Bronchial epithelial cell (primary cell): ENCODE measurements around the gene PARD6G. TPM values are rescaled to one million over a fixed set of nuclear protein-coding genes. Genes with fewer than 3 reads are reported as not detected.

Experiments
- DNase-seq: peaks from one replicate; pipeline ENCODE4 v3.0.0-alpha.2; 2010; ENCODE audit warnings: low read depth
- FAIRE-seq: peaks from 2 replicates; lab custom pipeline; 2011; peaks lifted over from hg19 to GRCh38; lab: Jason Lieb, UNC
- H3K27me3 ChIP-seq: 2 replicates; pipeline ENCODE4 v1.5.1; 2011; ENCODE audit warnings: low read length; ENCODE audit not compliant: control insufficient read depth, insufficient read depth
- H3K36me3 ChIP-seq: 2 replicates; pipeline ENCODE4 v1.5.1; 2011; ENCODE audit warnings: low read length; ENCODE audit not compliant: control insufficient read depth, insufficient read depth
- H3K4me3 ChIP-seq: 2 replicates; pipeline ENCODE4 v1.5.1; 2011; ENCODE audit warnings: mild to moderate bottlenecking, low read depth, low read length, control low read depth
- total RNA-seq: library from RNA; depleted of rRNA; stranded (reverse); fragments of >200 nt; gene quantifications from 2 replicates; pipeline ENCODE4 v1.2.1, GENCODE V29; 2014
- TF ChIP-seq, protein P1 (sequence below): IDR thresholded peaks from 2 replicates; pipeline ENCODE4 v1.5.1; 2011; ENCODE audit warnings: mild to moderate bottlenecking, moderate library complexity, low read length, control low read depth, inconsistent platforms; ENCODE audit not compliant: insufficient read depth, severe bottlenecking

PARD6G gene
- total RNA-seq, 1 donor from 2014 or later, result 13.2 TPM

DNA sequence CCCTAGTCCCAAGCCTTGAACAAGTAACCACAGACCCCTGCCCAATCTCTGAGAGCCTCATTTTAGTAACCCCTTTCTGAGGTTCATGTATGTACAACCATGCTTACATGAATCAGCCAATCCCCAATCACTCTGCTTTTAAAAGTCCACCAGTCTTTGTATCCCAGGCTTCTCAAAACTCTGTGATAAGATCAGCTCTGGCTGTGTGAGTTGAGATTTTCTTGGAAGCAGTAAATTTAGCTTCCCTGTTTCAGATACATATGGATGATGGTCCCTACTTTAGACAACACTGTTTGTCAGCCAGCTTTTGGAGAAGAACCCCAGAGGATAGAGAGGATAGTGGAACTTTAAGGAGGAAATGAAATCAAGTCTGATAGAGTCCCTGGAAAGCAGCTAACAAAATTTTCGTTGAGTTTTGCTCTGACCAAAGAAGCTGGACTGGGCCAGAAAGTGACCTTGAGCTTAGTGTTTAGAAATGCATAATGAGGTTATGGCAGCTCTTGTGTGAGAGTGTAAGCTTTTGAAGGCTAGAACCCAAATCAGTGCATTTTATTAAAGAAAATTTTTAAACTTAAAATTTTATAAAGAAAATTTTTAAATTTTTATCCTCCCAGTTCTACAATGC lies 134.6 kb downstream of the PARD6G start:
- Histone ChIP-seq H3K4me3 (no peak overlapping the region), H3K27me3 (no peaks in the 10 kb centered on the region), H3K36me3 (peaks cover 2% of the 10 kb centered on the region)
- TF ChIP-seq, protein P1, sequence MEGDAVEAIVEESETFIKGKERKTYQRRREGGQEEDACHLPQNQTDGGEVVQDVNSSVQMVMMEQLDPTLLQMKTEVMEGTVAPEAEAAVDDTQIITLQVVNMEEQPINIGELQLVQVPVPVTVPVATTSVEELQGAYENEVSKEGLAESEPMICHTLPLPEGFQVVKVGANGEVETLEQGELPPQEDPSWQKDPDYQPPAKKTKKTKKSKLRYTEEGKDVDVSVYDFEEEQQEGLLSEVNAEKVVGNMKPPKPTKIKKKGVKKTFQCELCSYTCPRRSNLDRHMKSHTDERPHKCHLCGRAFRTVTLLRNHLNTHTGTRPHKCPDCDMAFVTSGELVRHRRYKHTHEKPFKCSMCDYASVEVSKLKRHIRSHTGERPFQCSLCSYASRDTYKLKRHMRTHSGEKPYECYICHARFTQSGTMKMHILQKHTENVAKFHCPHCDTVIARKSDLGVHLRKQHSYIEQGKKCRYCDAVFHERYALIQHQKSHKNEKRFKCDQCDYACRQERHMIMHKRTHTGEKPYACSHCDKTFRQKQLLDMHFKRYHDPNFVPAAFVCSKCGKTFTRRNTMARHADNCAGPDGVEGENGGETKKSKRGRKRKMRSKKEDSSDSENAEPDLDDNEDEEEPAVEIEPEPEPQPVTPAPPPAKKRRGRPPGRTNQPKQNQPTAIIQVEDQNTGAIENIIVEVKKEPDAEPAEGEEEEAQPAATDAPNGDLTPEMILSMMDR, result no peak
- FAIRE-seq (no peak), DNase-seq (no peak)

DNA sequence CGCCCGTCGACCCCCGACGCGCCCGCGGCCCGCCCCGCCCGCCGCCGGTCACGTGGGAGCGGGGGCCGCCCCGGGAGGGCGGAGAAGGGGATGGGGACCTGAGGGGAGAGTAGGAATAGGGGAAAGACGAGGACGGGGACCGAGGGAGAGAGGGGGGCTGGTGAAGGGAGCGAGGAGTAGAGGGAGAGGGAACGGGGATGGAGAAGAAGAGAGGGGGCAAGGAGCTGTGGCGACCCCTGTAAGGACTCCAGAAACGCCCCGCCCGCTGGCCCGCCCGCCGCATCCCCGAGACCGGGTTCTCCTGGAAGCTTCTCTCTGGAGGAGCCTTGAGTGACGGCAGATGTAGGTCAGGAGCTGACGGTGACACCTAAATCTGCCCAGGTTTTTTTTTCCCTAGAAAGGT lies 137.6 kb downstream of the PARD6G start:
- FAIRE-seq, result no peak
- DNase-seq, result peak; percentile 25
- no peaks in the 10 kb centered on the region for H3K27me3 ChIP-seq
- TF ChIP-seq, protein P1, result no peak
- H3K36me3 ChIP-seq, result no peaks in the 10 kb centered on the region
- H3K4me3 ChIP-seq, result peak overlapping the region; percentile 69

DNA sequence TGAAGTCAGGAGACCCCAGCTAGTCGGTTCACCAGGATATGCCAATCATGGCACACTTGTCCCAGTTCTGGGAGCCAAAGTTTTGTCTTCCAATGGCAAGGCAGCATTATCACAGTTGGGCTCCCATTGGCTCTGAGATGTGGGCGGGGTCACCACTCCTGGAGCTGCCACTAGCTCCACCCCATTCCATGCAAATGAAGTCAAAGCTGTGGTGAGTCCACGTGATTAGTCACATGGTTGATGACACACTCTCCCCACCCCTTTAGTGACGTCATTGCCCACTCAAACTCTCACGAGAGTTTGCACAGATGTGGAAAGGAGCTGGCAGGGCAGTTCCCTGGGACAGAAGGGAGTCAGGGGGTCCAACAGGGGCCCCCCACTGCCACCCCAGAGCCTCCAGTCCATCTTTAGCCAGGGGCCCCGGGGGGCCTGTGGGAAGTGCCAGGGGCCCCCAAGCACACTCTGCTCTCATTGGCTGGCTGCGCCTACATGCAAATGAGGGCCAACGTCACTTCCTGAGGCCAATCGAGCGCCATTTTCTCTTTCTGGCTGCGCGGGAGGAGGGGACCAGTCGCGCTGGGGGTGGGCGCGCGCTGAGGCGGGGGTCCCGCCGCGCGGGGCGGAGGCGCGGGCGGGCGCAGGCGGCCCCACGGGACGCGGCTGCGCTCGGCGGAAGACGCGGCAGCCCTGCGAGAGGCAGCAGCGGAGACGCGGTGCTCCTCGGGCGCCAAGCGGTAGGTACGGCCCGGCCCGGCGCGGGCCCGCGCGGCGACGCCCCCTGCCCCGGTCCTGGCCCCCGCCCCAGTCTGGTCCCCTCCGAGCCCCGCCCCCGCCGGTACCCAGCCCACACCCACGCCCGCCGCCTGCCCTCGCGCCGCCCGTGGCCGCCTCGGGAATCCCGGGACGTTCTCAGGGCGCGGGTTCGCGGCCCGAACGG lies 138.3 kb downstream of the PARD6G start, which contains the start of gene ADNP2:
Gene ADNP2 (plus strand): TSS at position 524 of the 937 bp plus-strand sequence. CDS start 8,281 bp downstream, outside the sequence.
- TF ChIP-seq, protein P1, result no peak
- no peaks in the 10 kb centered on the region for H3K27me3 ChIP-seq
- H3K36me3 ChIP-seq, result no peaks in the 10 kb centered on the region
- peak within 1 kb of the TSS; percentile 69 for H3K4me3 ChIP-seq
- peak; percentile 86 for FAIRE-seq
- DNase-seq, result peak; percentile 93

DNA sequence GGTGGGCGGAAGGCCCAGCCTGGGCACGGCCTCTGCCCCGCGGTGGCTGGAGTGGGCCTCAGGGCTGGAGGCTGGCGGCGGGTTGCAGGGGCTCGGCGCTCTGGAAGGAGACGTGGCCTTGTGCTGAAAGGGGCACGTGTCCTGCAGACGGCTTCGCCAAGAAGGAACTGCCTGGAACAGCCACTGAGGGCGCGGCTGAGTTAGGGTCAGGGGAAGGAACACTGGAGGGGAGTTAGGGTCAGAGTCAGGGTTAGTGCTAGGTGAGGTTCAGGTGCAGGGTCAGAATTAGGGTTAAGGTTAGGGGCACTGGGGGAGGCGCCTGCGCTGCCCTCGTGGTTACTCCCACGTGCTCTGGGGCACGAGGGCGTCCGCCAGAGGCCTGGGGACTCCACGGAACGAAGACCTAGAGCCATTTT lies 139.2 kb downstream of the PARD6G start:
- Histone ChIP-seq H3K36me3 (no peaks in the 10 kb centered on the region), H3K27me3 (no peaks in the 10 kb centered on the region), H3K4me3 (no peak overlapping the region)
- DNase-seq, result no peak
- no peak for FAIRE-seq
- TF ChIP-seq, protein P1, result no peak

DNA sequence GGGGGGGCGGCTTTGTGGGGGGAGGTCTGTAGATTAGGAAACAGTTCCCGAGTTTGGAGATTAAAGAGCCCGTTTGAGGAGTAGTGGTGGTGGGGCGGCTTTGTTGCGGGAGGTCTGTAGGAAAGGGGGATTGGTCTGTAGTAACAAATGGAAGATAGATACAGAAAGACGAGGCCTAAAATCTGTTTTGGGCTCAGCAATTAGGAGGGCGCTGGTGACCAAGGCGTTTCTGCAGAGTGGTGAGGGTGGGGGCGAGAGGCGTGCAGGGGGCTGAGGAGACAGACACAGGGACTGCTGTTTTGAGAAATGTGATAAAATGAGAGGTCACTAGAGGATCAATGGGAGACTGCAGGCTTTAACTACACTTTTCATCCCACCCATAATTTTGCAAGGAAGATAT lies 139.9 kb downstream of the PARD6G start:
- DNase-seq (no peak), FAIRE-seq (no peak)
- H3K4me3 ChIP-seq, result no peak overlapping the region
- TF ChIP-seq, protein P1, result no peak
- no peaks in the 10 kb centered on the region for H3K36me3 ChIP-seq
- H3K27me3 ChIP-seq, result no peaks in the 10 kb centered on the region

Other genes starting within 250 kb of the PARD6G start
- 30.0 and 43.2 TPM in 2 replicates for gene RBFA, start 213.1 kb downstream of the PARD6G start, total RNA-seq
- 19.3 and 21.6 TPM in 2 replicates for gene ADNP2, start 138.3 kb downstream of the PARD6G start, total RNA-seq